GM12873 (cell line): Measurements from ENCODE around the gene FNDC3B.

Experiments used
- TF ChIP-seq, protein P1 (sequence below): IDR thresholded peaks from 2 replicates; pipeline ENCODE4 v1.5.1; 2012; ENCODE audit warnings: low read depth, mild to moderate bottlenecking, moderate library complexity, low read length, control low read depth; ENCODE audit not compliant: insufficient read depth; ENCODE audit errors: missing control alignments

The FNDC3B gene

DNA sequence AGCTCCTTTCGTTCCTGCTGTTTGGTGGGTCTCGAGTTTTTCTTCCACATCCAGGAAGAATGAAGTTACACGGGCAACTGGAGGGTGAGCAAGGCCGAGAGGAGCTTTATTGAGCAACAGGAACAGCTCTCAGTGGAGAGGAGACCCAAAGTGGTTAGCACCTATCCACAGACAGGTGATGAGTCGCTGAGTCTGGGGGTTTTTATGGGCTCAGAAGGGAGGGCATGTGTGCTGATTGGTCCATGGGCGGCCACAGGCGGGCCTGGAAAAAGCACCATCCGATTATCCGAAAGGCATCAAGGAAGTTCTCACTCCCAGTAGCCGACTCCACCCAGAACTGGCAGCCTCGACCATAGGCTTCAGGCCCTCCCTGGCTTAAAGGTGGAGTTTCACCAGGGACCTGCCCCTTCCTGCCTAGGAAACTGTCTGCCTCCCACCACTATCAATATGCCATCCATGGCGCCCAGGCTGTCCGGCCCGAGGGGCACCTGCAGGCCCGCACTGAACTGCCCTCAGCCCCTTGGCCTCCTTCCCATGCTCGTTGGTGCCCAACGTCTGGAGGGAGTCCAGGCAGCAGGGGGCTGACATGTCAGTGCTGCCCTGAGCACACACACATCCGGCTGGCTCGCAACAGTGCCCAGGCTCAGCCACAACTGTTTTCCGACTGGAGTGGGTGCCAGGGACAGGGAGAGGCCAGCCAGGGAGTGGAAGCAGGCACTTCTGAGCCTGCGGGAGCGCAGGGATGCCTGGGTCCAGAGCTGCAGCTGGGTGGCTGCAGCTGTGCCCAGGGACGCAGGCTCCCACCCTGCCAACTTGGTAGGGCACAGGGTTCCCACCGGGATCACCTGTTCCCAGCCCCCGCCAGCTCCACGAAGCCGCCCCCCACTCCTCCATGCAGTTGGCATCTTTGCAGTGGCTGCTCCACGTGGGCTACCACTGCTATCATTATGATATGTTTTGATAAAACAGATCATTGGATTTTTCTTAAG lies 170.2 kb downstream of the FNDC3B start:
- TF ChIP-seq, protein P1, sequence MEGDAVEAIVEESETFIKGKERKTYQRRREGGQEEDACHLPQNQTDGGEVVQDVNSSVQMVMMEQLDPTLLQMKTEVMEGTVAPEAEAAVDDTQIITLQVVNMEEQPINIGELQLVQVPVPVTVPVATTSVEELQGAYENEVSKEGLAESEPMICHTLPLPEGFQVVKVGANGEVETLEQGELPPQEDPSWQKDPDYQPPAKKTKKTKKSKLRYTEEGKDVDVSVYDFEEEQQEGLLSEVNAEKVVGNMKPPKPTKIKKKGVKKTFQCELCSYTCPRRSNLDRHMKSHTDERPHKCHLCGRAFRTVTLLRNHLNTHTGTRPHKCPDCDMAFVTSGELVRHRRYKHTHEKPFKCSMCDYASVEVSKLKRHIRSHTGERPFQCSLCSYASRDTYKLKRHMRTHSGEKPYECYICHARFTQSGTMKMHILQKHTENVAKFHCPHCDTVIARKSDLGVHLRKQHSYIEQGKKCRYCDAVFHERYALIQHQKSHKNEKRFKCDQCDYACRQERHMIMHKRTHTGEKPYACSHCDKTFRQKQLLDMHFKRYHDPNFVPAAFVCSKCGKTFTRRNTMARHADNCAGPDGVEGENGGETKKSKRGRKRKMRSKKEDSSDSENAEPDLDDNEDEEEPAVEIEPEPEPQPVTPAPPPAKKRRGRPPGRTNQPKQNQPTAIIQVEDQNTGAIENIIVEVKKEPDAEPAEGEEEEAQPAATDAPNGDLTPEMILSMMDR, result no peak

DNA sequence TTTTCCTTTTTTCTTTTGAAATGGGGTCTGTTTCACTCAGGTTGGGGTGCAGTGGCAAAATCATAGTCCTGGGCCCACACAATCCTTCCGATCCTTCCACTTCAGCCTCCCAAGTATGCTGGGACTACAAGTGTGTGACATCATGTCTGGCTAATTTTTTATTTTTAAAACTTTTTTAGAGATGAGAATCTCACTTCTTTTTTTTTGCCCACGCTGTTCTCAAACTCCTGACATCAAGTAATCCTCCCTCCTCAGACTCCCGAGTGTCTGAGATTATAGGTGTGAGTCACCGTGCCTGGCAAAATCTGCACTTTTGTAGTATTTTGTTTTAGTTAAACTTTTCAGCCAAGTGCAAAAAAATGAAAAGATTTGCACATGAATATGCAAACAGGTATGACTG lies 171.0 kb downstream of the FNDC3B start:
- TF ChIP-seq, protein P1, result no peak

DNA sequence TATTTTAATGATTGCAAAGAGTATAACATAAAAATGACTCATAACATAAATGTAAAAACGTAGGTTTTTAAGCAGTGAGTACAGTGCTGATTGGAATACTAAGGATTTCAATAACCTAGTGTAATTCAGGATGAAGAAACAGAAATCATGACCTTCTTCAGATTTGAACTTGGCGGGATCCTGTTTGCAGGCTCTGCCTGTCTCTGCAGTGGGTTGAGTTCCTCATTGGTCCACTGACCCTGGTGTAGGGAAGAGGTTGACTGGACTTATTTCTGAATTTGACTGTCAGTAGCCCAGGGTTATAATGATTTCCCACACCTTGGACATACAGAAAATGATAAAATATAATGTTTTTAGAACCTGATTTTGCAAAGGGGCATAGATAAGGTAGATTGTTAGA lies 171.7 kb downstream of the FNDC3B start:
- TF ChIP-seq, protein P1, result no peak

GRCh38 chr3:172213200-172213599 lies 173.8 kb downstream of the FNDC3B start:
- TF ChIP-seq, protein P1, result no peak

- TF ChIP-seq, protein P1, result no peak
These were observed 174.5 kb downstream of the FNDC3B start for GRCh38 chr3:172213904-172214303.

DNA sequence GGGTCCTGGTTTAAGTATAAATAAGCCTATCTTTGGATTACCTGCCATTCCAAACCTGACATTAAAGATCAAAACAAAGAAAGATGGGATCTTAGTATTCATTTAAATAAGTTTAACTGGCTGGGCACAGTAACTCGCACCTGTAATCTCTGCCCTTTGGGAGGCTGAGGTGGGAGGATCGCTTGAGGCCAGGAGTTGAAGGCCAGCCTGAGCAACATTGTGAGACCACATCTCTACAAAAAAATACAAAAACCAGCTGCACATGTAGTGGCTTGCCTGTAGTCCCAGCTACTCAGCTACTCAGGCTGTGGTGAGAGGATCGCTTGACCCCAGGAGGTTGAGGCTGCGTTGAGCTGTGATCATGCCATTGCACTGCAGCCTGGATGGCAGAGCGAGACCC lies 176.9 kb downstream of the FNDC3B start:
- TF ChIP-seq, protein P1, result no peak

GRCh38 chr3:172216911-172217310 lies 177.5 kb downstream of the FNDC3B start:
- TF ChIP-seq, protein P1, result no peak
